GM13977 (cell line): ENCODE data around the gene CDK11A.
A peak's percentile ranks its signal among the peaks of the same experiment; 100 is the strongest.
"Not testable (repeated sequence)": the region's sequence is repeated elsewhere in the genome, so short reads cannot be mapped to it uniquely, and the experiment has no call there.

Experiments used
- DNase-seq: peaks from one replicate; pipeline ENCODE4 v3.0.0; 2012; ENCODE audit warnings: low spot score
- in situ Hi-C: fragments of 300-500 bp; cut with MboI; formaldehyde crosslinking; loops from one replicate; pipeline ENCODE4 v1.12.0; 2022; ENCODE audit warnings: low sequenced_read_pairs, low pct_unique_long_range_greater_than_20kb, mixed read lengths, inconsistent platforms; ENCODE audit not compliant: unreplicated experiment
- TF ChIP-seq, protein P1 (sequence below): IDR thresholded peaks from 2 replicates; pipeline ENCODE4 v1.5.1; 2012; ENCODE audit warnings: mild to moderate bottlenecking, control low read depth; ENCODE audit not compliant: insufficient read depth; ENCODE audit errors: extremely low read depth, missing control alignments

CDK11A gene

DNA sequence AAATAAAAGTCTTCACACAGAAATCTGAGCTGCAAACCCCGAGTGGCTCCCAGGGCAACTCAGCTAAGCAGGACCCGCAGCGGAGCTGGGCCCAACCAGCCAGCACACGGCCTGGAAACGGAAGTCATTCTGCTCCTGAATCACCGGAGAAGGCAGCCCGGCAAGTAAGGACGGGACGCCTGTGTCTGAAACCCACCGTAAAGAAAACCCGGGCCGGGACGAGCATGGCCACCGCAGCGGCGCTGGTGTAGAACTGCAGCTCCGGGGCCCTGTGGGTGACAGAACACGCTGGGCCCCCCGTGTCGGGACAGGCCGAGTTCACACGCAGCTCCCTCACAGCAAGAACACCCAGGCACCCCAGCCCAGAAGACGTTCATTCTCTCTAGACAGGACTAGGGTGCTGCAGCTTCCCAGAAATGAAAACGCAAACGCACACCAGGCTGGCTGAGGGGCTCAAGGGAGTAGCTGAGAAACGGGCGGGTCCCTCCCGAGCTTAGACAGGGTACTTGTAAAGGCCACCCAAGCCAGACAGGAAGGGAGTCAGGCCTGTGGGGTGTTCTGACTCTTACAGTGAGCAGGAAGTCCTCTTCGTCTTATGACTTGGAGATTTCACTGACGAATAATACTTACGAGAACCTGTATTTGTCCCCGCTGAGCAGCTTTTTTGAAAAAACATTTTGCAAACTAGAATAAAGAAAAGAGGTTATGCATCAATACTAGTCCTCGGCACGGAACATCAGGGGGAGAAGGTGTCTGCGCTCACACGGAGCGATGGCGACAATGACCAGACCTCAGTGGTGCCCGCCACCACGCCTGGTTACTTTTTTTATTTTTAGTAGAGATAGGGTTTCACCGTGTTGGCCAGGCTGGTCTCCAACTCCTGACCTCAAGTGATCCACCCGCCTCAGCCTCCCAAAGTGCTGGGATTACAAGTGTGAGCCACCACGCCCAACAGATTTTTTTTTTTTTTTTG is 54.4 kb downstream of the CDK11A start:
- peak; percentile 13 for DNase-seq
- TF ChIP-seq, protein P1, sequence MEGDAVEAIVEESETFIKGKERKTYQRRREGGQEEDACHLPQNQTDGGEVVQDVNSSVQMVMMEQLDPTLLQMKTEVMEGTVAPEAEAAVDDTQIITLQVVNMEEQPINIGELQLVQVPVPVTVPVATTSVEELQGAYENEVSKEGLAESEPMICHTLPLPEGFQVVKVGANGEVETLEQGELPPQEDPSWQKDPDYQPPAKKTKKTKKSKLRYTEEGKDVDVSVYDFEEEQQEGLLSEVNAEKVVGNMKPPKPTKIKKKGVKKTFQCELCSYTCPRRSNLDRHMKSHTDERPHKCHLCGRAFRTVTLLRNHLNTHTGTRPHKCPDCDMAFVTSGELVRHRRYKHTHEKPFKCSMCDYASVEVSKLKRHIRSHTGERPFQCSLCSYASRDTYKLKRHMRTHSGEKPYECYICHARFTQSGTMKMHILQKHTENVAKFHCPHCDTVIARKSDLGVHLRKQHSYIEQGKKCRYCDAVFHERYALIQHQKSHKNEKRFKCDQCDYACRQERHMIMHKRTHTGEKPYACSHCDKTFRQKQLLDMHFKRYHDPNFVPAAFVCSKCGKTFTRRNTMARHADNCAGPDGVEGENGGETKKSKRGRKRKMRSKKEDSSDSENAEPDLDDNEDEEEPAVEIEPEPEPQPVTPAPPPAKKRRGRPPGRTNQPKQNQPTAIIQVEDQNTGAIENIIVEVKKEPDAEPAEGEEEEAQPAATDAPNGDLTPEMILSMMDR: no peak
- in situ Hi-C loops: no loop called here

- DNase-seq: no peak
- TF ChIP-seq, protein P1: no peak
- in situ Hi-C loops: no loop called here
Observed at GRCh38 chr1:1666526-1666925, 57.6 kb downstream of the CDK11A start.

DNA sequence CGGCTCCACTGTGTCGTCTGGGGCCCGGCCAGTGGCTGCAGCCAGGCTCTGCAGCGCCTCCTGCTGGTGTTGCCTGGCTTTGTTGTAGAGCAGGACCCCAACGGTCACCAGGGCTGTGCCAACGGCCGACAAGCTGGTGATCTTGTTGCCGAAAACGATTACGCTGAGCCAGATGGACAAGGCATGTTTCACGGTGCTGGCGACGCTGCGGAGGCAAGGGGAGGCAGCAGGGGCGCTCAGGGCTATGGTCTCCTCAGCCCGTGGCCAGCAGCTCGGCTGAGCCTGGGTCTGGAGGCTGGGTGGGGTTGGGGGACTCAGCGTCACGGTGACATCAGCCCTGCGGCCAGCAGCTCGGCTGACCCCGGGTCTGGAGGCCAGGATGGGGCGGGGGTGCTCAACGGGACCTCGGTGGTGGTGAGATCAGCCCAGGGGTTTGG is 58.3 kb downstream of the CDK11A start:
- in situ Hi-C loops: no loop called here
- DNase-seq: peak; percentile 28
- TF ChIP-seq, protein P1: peak; percentile 63

- no peak for DNase-seq
- in situ Hi-C loops: no loop called here
- TF ChIP-seq, protein P1: no peak
Observed at GRCh38 chr1:1664941-1665814, 59.0 kb downstream of the CDK11A start.

GRCh38 chr1:1664318-1664717 is 59.8 kb downstream of the CDK11A start:
- DNase-seq, in situ Hi-C loops: not testable (repeated sequence)

GRCh38 chr1:1662830-1663560 is 61.2 kb downstream of the CDK11A start:
- DNase-seq, in situ Hi-C loops: not testable (repeated sequence)

- DNase-seq, in situ Hi-C loops: not testable (repeated sequence)
Observed at GRCh38 chr1:1662392-1662791, 61.8 kb downstream of the CDK11A start.

DNA sequence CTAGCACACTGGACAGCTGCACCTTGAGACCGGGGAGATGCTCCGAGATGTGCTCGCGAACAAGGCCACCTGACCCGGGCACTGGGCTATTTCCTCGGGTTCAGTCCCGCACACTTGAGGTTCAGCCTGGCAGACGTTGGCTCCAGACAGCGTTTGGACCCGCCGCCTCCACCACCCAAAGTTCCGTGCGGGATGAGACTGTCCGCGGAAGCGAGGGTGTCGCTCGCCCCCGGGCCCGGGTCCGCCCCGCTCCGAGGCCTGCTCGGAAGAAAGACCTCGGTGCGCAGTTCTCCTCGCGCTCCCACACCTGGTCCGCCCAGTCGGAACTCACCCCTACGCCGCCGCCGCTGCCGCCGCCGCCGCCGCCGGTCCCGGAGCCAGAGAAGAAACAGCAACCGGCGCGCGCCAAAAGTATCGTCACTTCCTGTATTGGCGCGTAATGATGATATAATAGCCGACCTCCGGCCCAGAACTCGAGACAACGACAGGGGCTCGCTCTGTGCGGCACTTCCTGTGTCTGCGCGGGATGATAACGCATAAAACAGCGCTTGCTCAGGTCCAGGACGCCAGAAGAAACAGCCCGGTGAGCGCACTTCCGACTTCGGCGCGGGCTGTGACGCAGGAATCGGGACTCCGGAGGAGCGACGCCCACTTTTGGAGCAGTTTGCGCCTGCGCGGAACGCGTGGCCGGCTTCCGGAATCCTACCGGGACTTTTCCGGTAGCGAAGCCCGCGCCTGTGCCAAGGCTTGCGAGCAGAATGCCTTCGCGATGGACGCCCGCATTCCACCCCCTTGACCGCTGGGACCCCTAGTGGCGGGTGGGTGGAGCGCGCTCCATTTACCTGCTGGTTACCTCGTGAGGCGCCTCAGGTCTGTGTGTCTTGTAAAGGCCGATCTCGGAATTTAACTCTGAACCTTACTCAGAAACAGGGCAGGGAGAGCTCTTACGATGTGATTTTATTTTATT is 65.3 kb downstream of the CDK11A start, which contains the start of gene CDK11B:
Gene CDK11B, minus strand, starts transcription at position 422 of the 967 bp plus-strand sequence. CDS start 1,519 bp downstream, outside the sequence.
- in situ Hi-C loops: loop anchor here (5.0 kb wide), 1 partner anchor 63 kb away; the partner anchor contains the start of gene CDK11A
- DNase-seq: peak; percentile 98
